ENCODE measurements around the gene TRIM28. TPM values are rescaled to one million over a fixed set of nuclear protein-coding genes. Genes with fewer than 3 reads are reported as not detected.

Gene TRIM28
- total RNA-seq, 1 donor from 2014 or later = 454 TPM

DNA sequence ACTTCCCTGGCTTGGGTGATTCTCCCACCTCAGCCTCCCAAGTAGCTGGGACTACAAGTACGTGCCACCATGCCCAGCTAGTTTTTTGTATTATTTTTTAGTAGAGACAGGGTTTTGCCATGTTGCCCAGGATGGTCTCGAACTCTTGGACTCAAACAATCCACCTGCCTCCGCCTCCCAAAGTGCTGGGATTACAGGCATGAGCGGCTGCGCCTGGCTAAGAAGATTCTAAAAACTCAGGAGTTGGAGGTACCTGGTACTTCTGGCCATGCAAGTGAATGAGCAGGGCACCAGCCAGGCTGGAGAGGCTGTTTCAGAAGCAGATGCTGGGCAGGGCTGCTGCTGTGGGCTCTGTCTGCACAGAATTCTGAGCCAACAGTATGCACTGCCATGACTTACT is 23.1 kb downstream of the TRIM28 start:
- TF ChIP-seq, protein P1, sequence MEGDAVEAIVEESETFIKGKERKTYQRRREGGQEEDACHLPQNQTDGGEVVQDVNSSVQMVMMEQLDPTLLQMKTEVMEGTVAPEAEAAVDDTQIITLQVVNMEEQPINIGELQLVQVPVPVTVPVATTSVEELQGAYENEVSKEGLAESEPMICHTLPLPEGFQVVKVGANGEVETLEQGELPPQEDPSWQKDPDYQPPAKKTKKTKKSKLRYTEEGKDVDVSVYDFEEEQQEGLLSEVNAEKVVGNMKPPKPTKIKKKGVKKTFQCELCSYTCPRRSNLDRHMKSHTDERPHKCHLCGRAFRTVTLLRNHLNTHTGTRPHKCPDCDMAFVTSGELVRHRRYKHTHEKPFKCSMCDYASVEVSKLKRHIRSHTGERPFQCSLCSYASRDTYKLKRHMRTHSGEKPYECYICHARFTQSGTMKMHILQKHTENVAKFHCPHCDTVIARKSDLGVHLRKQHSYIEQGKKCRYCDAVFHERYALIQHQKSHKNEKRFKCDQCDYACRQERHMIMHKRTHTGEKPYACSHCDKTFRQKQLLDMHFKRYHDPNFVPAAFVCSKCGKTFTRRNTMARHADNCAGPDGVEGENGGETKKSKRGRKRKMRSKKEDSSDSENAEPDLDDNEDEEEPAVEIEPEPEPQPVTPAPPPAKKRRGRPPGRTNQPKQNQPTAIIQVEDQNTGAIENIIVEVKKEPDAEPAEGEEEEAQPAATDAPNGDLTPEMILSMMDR (conservative IDR thresholded peaks at IDR 0.05; ENCODE audit: low read depth, low read length) = no peak
- H3K4me3 ChIP-seq (ENCODE audit: low read depth, low read length) = no peak overlapping the region
- DNase-seq (ENCODE audit: low read depth) = no peak

DNA sequence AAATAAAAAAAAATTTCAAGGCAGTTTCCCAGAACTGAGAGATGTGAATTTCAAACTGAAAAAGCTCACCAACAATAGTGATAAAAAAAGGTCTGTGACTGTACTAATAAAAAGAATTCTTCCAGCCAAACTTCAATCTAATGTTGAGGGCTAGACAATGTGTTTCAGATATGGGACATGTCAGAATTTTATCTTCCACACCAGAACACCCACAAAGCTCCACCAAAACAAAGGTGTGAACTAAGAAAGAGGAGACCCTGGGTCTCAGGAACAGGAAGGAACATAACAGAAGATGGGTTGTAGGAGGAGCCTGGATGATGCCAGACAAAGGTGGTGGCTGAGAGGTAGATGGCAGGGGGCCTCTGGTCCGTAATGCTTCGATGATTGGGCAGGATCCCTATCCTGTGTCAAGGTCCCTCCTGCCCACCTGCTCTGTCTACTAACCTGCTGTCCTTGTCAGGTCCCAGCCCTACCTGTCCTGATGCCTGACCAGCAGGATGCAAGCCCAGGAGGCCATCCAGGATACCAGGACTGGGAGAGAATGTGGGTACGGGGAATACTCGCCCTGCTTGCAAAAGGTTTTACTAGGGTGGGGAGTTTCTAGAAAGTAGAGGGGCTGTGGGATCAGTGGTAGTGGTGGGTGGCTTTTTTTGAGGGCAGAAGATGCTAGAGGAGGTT is 24.7 kb downstream of the TRIM28 start:
- TF ChIP-seq, protein P1 (conservative IDR thresholded peaks at IDR 0.05; ENCODE audit: low read depth, low read length) = no peak
- DNase-seq (ENCODE audit: low read depth) = no peak
- no peak overlapping the region for H3K4me3 ChIP-seq (ENCODE audit: low read depth, low read length)

DNA sequence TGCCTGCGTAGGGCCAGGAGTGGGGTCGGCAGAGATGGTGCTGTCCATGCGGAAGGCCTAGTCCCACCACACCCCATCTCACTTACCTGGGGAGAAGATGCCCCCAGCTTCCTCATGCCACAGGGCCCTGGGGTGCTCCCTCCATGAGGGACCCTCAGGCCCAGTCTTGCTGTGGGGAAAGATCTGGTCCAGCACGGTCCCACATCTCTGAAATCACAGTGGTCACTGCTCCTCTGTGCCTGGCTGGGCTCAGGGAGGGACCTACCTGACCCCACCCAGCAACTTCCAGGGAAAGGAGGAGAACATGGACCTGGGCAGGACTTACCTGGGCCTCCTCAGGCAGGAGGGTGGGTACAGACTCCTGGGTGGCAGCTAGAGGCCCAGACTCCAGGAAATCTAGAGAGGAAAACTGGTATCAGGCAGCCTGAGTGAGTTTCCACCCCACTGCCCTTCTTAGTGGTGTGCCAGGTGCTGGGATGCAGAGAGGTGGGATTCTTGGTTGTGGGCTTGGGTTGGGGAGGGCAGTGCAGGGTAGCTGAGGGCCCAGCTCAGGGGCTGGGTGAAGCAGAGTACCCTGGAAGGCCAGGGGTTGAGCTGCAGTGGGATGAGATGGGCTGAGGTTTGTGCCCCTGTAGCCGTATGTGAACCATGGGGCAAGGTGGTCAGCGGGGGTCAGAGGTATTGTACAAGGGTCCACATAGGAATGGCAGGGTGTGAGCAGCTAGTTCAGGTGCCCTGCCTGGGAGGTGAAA is 25.5 kb downstream of the TRIM28 start:
- DNase-seq (ENCODE audit: low read depth) = no peak
- no peak overlapping the region for H3K4me3 ChIP-seq (ENCODE audit: low read depth, low read length)
- TF ChIP-seq, protein P1 (conservative IDR thresholded peaks at IDR 0.05; ENCODE audit: low read depth, low read length) = no peak

DNA sequence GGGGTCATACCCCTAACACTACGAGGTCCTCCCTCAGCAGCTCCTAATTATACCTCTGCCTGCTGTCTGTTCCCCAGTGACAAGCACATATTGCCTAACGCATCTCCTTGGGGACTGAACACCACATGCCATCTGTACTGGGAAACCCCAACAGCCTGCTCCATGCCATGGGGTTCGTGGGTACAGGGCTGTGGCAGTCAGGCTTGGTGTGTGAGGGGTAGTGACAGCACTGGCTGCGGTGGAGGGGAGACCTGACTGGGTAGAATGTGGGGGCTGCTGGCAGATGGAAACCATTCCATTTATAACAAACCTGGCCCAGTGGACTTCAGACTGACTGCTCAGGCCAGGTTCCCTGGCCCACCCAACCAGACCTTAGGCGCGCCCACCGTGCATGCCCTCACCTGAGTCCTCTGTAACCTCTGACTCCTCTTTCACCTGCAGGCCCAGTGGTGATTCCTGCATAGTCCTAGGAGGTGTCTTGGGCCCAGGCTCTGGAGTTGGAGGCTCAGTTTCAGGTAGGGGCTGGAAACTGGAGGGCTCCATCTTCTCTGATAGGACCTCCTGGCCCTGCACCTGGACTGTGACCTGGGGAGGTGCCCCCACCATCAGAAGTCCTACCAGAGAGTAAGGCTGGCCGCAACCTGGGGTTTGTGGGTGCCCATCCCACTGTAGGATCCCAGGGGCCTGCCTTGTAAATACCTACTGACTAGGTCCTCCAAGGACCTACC is 26.2 kb downstream of the TRIM28 start:
- H3K4me3 ChIP-seq (ENCODE audit: low read depth, low read length) = no peak overlapping the region
- TF ChIP-seq, protein P1 (conservative IDR thresholded peaks at IDR 0.05; ENCODE audit: low read depth, low read length) = no peak
- DNase-seq (ENCODE audit: low read depth) = no peak

DNA sequence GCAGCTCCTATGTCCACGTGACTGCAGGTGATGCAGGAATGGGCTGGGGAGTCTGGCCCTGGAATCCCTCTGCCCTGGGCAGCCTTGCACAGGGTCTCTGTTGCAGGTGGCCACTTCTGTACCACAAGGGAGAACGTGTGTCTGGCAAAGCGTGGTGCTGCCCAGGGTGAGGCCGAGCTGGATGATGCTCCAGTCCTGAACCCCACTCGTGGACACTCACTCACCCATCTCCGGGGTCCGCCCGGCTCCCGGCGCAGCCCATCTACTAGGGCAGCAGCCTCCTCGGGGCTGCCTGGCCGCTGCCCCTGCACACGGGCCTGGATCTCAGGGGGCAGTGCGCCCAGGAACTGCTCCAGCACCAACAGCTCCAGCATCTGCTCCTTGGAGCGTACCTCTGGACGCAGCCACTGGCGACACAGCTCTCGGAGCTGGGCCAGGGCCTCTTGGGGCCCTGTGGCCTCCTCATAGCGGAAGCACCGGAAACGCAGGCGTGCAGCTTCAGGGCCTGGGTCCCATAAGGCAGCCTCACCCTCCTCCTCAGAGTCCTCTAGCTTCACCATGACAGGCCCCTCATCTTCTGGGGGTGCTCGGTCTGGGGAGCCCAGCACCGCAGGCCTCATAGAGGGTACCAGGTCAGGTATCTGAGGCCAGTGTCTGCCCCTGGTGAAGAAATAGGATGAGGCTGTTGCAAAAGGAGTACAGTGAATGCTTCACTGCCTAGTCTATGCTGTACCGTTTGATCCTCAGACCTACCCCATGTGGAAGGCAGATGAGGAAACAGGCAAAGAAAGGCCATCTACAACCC is 27.1 kb downstream of the TRIM28 start:
- DNase-seq (ENCODE audit: low read depth) = no peak
- no peak overlapping the region for H3K4me3 ChIP-seq (ENCODE audit: low read depth, low read length)
- TF ChIP-seq, protein P1 (conservative IDR thresholded peaks at IDR 0.05; ENCODE audit: low read depth, low read length) = no peak

DNA sequence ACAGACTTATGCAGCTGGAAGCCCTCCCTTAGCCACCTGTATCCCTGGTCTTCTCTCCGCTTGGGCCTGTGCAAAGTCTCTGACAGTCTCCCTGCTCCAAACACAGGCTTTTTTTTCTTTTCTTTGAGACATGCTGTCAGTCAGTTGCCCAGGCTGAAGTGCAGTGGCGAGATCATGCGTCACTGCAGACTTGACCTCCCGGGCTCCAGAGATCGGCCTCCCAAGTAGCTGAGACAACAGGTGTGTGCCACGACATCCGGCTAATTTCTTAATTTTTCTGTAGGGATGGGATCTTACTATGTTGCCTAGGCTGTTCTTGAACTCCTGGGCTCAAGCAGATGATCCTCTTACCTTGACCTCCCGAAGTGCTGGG is 27.7 kb downstream of the TRIM28 start:
- no peak overlapping the region for H3K4me3 ChIP-seq (ENCODE audit: low read depth, low read length)
- no peak for DNase-seq (ENCODE audit: low read depth)
- TF ChIP-seq, protein P1 (conservative IDR thresholded peaks at IDR 0.05; ENCODE audit: low read depth, low read length) = no peak
